PC-3 (cell line): ENCODE measurements around the gene MTA1.

Source experiments
- EZH2 ChIP-seq: fragments of 300-600 bp; sonication (generic); IDR thresholded peaks from one replicate; pipeline ENCODE4 v1.6.1; 2017; ENCODE audit warnings: antibody characterized with exemption, mild to moderate bottlenecking, low read length; ENCODE audit not compliant: unreplicated experiment
- TF ChIP-seq, protein P1 (sequence below): fragments of 300-600 bp; sonication (generic); conservative IDR thresholded peaks from 2 replicates; pipeline ENCODE4 v1.5.1; 2017; ENCODE audit warnings: antibody characterized with exemption, low read depth, mild to moderate bottlenecking, low read length

DNA sequence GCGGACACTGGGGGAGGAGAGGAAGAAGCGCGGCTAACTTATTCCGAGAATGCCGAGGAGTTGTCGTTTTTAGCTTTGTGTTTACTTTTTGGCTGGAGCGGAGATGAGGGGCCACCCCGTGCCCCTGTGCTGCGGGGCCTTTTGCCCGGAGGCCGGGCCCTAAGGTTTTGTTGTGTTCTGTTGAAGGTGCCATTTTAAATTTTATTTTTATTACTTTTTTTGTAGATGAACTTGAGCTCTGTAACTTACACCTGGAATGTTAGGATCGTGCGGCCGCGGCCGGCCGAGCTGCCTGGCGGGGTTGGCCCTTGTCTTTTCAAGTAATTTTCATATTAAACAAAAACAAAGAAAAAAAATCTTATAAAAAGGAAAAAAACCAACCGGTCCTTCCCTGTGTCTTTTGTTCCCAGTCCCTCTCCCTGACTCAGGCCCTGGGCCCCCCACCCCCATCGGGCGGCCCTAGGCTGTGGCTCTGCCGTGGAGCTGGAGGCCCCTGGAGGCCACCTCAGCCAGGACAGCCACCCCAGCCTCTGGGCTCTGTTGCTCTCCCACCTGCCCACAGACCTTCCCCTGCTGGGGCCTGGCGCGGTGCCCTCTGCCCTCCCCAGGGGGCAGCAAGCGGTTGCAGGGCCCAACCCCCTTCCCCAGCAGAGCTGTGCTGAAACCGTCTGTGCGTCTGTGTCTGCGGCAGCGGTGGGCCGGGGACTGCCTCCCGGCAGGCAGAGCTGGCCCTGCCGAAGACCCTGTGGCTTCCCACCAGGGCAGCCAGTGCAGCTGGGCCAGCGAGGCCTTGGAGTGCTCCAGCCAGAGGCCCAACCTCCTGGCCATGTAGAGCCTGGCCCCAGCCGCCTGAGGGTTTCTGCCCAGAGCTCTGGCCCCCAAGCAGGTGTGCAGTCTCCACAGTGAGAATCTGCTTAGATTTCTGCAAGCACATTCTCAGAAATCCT, 51.0 kb downstream of the MTA1 start:
- no peak for TF ChIP-seq EZH2
- TF ChIP-seq, protein P1, sequence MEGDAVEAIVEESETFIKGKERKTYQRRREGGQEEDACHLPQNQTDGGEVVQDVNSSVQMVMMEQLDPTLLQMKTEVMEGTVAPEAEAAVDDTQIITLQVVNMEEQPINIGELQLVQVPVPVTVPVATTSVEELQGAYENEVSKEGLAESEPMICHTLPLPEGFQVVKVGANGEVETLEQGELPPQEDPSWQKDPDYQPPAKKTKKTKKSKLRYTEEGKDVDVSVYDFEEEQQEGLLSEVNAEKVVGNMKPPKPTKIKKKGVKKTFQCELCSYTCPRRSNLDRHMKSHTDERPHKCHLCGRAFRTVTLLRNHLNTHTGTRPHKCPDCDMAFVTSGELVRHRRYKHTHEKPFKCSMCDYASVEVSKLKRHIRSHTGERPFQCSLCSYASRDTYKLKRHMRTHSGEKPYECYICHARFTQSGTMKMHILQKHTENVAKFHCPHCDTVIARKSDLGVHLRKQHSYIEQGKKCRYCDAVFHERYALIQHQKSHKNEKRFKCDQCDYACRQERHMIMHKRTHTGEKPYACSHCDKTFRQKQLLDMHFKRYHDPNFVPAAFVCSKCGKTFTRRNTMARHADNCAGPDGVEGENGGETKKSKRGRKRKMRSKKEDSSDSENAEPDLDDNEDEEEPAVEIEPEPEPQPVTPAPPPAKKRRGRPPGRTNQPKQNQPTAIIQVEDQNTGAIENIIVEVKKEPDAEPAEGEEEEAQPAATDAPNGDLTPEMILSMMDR = no peak
